T1000 (cell line): ENCODE results near the gene SKI.
A peak's percentile ranks its signal among the peaks of the same experiment; 100 is the strongest.
"Not testable (repeated sequence)": the region's sequence is repeated elsewhere in the genome, so short reads cannot be mapped to it uniquely, and the experiment has no call there.

Experiments used
- DNase-seq: peaks from one replicate; lab custom pipeline; 2025; ENCODE audit warnings: mixed read lengths; lab: John Stamatoyannopoulos, UW

Gene SKI

GRCh38 chr1:2294033-2294724 is 66.1 kb downstream of the SKI start:
- DNase-seq = no peak

GRCh38 chr1:2294725-2295078 is 66.6 kb downstream of the SKI start:
- DNase-seq = no peak

- no peak for DNase-seq
Measured at GRCh38 chr1:2295526-2295925, 67.4 kb downstream of the SKI start.

- not testable (repeated sequence) for DNase-seq
Measured at GRCh38 chr1:2296211-2296610, 68.1 kb downstream of the SKI start.

GRCh38 chr1:2296614-2297013 is 68.5 kb downstream of the SKI start:
- DNase-seq = no peak

- no peak for DNase-seq
Measured at GRCh38 chr1:2297246-2298011, 69.3 kb downstream of the SKI start.

GRCh38 chr1:2298685-2299084 is 70.6 kb downstream of the SKI start:
- no peak for DNase-seq

GRCh38 chr1:2299131-2299627 is 71.1 kb downstream of the SKI start:
- DNase-seq = no peak

- no peak for DNase-seq
Measured at GRCh38 chr1:2300004-2300771, 72.1 kb downstream of the SKI start.

GRCh38 chr1:2300851-2301606 is 72.9 kb downstream of the SKI start:
- peak; percentile 61 for DNase-seq

GRCh38 chr1:2301607-2302291 is 73.6 kb downstream of the SKI start:
- DNase-seq = no peak

GRCh38 chr1:2302292-2302925 is 74.3 kb downstream of the SKI start:
- no peak for DNase-seq

GRCh38 chr1:2303016-2303775 is 75.1 kb downstream of the SKI start:
- DNase-seq = no peak

- DNase-seq = no peak
Measured at GRCh38 chr1:2303781-2304180, 75.7 kb downstream of the SKI start.

GRCh38 chr1:2304282-2304681 is 76.2 kb downstream of the SKI start:
- DNase-seq = no peak

GRCh38 chr1:2304921-2305681 is 77.0 kb downstream of the SKI start:
- DNase-seq = no peak

- no peak for DNase-seq
Measured at GRCh38 chr1:2306151-2306978, 78.2 kb downstream of the SKI start.

GRCh38 chr1:2307064-2307605 is 79.0 kb downstream of the SKI start:
- DNase-seq = no peak
